Stimulated activated CD8-positive, alpha-beta memory T cell treated with anti-CD3 and anti-CD28 coated beads, Interleukin-12 subunit alpha, Interleukin-12 subunit beta, amount 100 ng/mL, for 24 hours (primary cell): ENCODE data around the gene SGIP1.

Experiments
- DNase-seq: peaks from one replicate; pipeline ENCODE4 v3.0.0-alpha.2; 2020; ENCODE audit errors: extremely low read depth

Gene SGIP1

DNA sequence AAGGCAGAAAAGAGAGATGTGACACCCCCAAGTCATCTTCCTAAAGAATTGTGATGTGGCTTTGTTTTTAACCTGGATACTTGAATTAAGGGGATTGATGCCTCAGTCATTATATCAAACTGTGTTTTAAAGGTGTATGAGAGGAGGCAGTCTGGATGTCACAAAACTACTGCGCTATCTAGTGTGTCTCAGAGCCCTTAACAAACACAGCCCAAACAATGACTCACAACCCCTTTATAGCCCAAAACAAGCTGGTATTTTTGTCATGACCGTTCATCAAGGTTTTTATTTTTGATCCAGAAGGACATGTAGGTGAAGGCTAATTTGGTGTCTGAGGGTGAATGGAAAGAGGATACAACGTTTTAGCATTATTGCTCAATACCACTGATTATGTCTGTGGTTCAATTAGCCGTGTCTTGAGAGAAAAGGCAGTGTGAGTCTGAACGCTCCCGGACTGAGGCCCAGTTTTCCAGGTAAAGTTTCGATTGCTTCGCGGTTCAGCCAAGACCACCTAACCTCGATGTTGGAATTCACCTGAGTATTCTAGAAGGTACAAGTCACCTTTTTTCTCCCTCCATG lies 71.6 kb downstream of the SGIP1 start:
- DNase-seq: no peak

DNA sequence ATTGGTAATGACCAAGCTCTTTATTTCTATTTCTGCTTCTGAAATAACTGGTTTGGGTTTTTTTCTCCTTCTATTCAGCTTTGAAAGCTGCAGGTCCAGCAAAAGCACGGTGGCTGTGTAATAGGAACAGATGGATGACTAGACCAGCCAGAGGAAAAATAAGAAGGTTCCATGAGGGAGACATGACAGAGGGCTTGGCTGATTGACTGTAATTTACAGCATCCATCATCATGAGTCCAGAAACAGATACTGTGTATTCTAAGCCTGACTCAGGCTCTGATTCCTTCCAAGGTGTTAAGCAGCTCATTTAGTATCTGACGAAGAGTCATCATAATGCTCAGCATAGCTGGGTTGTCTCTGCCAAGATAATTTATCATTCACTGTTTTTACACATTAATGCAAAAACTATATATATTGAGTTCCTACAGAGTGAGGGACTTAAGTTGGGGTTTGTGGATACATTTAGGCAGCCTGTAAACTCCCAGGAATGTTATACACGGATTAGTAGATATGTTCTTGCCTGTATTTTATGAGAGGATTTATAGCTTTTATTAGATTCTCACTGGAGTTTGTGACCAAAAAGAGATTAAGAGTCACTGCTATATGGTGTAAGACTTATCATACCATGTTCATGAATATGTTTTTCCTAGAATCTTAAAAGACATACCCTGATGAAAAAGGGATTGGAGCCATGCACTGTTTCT lies 72.6 kb downstream of the SGIP1 start:
- no peak for DNase-seq

DNA sequence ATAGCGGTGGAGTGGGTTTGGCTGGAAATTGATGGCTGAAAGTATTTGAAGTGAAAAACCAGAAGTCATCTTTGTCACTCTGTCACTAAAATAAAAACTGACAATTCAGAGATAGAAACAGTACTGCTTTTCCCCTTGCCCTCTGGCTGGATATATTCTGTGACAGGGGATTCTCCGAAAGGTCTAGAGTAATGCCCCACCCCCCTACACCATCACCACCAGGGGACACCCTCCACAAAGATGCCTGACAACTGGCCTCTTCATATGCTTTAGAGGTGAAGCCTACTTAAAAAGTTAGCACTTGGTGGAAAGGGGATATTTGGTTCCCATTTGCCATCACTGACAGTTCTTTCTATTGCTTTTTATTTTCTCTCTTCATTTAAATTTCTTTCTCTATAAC lies 73.5 kb downstream of the SGIP1 start:
- DNase-seq: no peak

DNA sequence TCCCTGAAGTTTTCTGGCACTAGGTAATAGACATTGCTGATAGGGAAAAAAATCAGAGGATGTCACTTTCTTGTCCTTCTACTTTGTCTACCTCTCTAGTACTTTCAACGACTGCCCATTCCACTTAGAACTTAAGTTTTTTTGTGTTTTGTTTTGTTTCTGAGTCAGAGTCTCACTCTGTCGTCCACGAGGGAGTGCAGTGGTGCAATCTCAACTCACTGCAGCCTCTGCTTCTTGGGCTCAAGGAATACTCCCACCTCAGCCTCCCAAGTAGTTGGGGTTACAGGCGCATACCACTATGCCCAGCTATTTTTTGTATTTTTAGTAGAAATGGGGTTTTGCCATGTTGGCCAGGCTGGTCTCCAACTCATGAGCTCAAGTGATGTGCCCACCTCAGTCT lies 79.2 kb downstream of the SGIP1 start:
- no peak for DNase-seq

DNA sequence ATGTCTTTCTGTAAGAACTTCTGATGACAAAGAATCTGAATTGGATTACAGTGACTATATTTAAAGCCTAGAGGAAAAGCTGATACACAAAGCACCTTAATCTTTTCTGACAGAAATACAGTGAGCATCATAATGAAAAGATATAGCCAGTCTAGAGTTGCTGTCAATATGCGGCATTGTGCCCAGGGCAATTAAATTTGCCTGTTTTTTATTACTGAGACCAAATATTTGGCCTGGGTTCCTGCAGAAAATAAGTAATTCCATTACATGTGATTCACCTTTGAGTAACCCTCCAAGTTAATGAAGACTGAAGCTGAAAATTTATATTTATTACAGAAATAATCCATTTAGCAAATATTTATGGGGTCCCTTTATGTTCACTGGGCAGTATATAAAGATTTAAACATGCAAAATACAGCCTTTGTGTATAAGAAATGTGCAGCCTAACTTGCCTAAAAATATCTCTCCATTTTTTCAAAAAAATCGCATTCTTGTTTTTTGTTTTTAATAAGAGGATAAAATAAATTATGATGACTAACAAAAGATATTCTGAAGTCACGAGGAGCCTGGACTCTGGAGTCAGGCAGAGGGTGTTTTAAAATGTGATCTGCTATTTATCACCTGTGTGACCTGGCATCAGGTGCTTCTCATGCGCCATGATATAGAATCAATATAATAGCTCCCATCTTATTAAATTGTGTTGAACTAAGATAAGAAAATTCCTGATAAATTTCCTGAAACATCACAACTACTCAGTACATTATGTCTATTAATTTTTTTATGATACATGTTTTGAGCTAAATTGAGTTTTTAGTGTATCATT lies 83.6 kb downstream of the SGIP1 start:
- DNase-seq: no peak

DNA sequence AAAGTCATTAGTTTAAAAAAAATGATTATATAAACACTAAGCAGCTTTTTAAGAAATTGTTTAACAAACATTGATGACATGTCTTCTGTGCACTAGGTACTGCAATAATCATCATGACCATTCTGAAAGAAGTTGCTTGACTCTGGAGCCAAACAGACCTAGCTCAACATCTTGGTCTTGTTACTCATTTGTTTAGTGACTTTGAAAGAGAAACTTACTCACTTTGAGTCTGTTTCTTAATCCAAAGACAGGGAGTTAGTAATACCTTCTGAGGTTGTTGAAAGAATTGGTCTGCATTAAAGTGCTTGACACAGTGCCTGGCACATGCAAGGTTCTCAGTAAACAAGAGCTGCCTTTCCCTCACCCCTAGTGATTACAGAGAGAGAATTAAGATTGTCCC lies 84.4 kb downstream of the SGIP1 start:
- DNase-seq: no peak

DNA sequence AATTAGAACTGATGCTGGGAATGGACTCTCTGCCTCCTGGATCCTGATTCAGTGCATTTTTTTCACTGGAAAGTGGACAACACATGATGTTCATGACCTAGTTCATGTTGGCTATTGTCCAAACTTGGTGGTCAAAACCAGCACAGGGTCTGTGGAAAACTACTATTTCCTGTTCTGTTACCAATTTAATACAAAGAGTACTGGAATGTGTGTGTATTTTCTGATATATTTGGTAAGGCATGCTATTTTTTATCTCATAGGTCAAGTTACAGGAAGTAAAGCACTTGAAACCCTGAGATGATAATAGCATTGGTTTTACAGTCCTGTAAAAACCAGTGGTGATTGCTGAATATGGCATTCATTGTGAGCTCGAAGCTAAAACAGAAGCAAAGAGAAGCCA lies 89.9 kb downstream of the SGIP1 start:
- DNase-seq: no peak

GRCh38 chr1:66624412-66625060 lies 90.6 kb downstream of the SGIP1 start:
- no peak for DNase-seq

GRCh38 chr1:66626261-66626660 lies 92.3 kb downstream of the SGIP1 start:
- no peak for DNase-seq

- DNase-seq: no peak
These were observed 95.0 kb downstream of the SGIP1 start for GRCh38 chr1:66628926-66629325.

DNA sequence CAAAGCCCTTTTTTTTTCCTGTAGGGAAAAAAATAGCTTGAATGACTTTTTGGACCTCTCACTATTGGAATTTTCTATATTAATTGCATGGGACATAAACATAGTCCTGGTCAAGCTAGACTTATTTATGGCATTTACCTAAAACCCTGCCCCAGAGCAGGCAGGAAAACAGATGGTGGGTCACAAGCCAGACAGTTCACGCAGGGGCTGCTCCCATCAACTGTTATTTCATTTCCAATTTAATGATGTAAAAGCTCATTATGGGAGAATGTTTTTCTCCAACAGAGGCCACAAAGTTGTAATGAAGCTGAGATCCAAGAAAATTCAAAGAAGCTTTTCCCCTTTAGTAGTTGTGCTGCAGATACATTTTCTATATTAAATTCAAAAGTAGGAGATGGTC lies 99.2 kb downstream of the SGIP1 start:
- DNase-seq: no peak

GRCh38 chr1:66637146-66637545 lies 103.2 kb downstream of the SGIP1 start:
- DNase-seq: no peak

- no peak for DNase-seq
These were observed 108.0 kb downstream of the SGIP1 start for GRCh38 chr1:66641891-66642473.

DNA sequence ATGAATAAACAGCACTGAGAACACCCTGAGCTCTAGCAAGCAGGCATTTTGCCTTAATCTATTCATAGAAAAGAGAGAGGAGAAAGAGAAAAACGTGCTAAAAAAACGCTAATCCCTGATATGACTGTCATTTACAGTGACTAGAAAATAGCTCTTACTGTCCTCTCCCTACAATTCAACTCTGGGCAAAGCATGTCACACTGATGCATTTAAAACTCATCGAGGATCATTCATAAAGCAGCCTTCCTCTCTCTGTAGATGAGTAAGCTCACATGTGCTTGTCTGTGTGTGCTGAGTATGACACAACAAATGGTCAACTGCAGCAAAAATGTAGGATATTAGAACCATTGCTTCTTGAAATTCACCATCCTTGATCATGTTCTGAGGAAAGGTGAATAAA lies 109.0 kb downstream of the SGIP1 start:
- no peak for DNase-seq

- DNase-seq: no peak
These were observed 110.4 kb downstream of the SGIP1 start for GRCh38 chr1:66644331-66644730.

DNA sequence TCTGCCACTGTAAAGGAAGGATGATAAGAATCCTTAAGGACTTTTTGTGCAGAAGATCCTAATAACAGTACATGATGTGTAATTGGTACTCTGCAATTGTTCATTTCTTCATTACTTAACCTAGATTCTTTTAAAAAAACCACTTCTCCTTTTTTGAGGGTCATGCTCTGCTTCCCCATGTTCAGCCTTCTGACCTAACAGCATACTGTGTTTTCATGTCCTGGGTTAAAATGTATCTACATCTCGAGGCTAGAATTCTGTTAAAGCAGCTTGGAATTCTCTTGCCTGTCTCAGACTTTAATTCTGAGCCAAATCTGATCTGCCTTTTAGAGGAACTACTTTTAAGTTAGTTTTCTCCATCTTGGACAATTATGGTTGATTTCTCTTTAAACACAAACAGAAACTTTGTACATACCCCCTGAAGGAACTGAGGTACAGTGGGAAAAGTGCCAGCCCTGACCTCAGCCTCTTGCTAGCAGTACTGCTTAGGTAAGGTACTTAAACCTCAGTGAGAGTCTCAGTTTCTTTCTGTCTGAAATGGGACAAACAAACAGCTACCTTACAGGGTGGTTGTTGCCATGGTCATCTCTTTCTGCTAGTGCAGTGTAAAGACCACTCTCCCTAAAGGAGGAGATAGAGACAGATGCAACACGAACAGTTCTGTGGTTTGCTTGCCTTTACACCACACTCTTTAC lies 115.1 kb downstream of the SGIP1 start:
- no peak for DNase-seq

GRCh38 chr1:66652556-66652955 lies 118.6 kb downstream of the SGIP1 start:
- DNase-seq: no peak

DNA sequence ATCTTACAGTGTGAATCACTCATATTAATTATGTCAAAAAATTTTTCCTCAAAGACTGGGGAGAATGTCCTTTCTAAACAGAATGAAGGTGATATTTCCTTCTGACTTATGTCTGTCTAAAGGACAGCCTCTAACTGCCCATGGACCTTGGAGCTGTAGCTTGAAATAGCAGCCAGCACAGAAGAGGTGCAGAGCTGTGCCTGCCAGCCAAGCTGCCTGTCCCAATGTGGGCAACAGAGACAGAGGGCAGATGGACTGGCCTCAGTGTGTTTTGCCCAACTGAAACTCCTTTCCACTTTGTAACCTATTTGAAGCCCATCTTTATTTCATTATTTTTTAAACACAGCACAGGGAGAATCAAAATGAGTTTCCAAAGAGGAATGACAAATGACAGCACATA lies 120.7 kb downstream of the SGIP1 start:
- DNase-seq: no peak

DNA sequence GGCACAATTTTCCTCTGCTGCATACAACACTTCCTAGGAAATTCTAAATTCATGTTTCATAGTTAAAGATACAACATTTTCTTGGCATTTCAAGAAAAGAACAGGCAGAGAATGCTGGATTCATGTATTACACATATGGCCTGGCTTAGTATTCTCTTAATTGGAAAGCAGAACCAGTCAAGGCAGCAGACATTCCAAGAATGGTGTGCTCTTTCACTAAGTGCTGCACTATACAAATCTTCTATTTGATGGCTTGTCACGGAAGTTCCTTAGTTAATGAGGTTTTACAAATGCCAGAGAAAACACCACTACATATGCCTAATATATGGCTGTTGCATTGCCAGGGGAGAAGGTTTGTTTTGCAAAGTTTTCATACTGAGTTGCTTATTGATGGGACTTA lies 137.5 kb downstream of the SGIP1 start:
- no peak for DNase-seq

DNA sequence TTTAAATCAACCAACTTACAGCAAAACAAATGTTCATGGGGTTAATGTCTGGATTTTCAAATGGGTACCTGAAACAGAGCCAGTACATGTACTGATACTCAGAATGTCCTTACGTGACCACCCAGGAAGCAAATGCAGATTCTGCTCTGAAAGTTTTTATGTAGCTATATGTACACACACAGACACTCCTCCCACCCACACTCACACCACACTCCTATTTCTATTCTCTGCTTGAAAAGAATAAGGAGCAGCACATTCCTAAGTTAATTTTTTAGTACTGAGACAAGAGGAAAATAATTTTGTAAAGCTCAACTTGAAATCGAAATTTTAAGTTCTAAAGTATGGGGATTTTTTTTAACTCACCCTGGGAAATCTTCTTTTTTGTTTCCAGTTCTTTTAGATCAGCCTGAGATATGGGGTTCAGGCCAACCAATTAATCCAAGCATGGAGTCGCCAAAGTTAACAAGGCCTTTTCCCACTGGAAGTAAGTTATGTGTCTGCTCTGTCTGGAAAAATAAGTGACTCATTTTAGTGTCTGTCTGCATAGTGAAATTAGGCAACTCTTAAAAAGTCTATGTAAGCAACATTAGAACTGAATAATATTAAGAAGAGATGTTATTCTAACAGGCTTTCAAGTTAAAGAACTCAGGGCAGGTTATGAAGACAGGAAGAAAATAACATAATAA lies 142.8 kb downstream of the SGIP1 start:
- no peak for DNase-seq

DNA sequence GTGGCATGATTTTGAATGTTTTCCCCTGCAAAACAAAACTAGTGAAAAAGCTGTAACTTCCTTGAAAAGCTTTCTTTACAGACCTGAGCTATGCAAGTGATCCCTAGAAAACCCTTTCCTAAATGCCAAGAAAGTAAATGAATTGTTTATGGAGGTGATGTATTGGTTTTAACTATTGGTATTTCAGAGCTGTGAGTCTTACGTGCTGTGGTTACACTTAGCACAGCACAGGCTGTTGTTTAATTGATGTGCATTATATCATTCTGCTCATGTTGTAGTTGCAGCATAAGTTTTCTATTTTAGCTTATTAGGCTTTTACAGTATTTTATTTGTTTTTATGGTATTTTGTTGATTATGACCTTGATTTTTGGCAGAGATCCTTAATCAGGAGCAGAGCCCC lies 144.2 kb downstream of the SGIP1 start:
- DNase-seq: no peak
